Esophagus squamous epithelium (tissue), 4 donors: ENCODE results near the gene ELN.

Experiments used
- CTCF ChIP-seq, 6 experiments: fragments of 450-650 bp in 4 of 6; fragments of 200-600 bp in 2 of 6; sonication (generic) in 2 of 6; IDR thresholded peaks; one replicate each; pipeline ENCODE4 v1.5.1; 2016 to 2019; ENCODE audit warnings: antibody characterized with exemption in 6 of 6, mild to moderate bottlenecking in 4 of 6, moderate library complexity in 4 of 6
- POLR2A ChIP-seq, 4 donors: fragments of 450-650 bp; IDR thresholded peaks; one replicate each; pipeline ENCODE4 v1.6.1; 2017; ENCODE audit warnings: antibody characterized with exemption in 4 of 4, mild to moderate bottlenecking in 4 of 4, moderate library complexity in 3 of 4

- no peak for TF ChIP-seq CTCF (IDR thresholded peaks at IDR 0.05)
- TF ChIP-seq POLR2A (IDR thresholded peaks at IDR 0.05) = no peak
Observed at GRCh38 chr7:74069086-74069541, 41.1 kb downstream of the ELN start.
